AG10803 (cell line): ENCODE results near the gene ZFX.
A peak's percentile ranks its signal among the peaks of the same experiment; 100 is the strongest.

Source experiments
- DNase-seq: peaks from one replicate; pipeline ENCODE4 v3.0.0; 2010; ENCODE audit warnings: low read depth
- H3K4me3 ChIP-seq: 2 replicates; pipeline ENCODE4 v1.5.1; 2011; ENCODE audit warnings: mild to moderate bottlenecking, low read length, control low read depth
- TF ChIP-seq, protein P1 (sequence below): conservative IDR thresholded peaks from 2 replicates; pipeline ENCODE4 v1.5.1; 2011; ENCODE audit warnings: mild to moderate bottlenecking, low read length, control low read depth, inconsistent platforms

Gene ZFX

DNA sequence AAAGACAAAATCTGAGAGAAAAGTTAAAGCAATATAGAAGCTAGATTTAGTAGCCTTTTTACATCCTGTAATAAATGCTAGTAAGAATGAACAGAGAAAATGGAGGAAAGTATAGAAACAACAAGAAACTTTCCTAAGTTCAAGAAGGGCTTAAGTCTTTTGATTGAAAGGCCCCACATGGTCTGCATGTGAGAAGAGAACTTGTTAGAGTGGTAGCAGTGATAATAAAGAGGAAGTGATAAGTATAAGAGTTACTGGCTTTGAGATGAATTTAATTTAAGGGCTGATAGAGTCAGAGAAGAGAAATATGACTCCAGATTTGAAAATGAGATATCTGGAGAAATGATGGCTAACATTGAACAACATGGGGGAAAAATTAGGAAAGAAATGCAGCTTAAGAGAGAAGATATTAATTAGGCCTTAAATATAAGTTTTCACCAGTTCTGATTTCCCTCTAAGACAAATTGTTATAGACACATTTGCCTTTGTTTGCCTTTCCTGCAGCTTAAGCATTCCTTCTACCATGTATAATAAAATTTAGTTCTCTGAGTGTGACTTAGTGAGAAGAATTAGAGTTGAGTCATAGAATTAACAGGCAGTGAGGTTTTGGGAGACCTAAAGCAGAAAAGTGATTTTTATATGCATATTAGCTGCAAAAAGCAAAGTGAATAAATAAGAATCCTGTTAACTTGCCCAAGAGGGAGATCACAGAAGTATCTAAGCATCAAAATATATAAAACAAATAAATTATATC is 18.4 kb downstream of the ZFX start:
- TF ChIP-seq, protein P1, sequence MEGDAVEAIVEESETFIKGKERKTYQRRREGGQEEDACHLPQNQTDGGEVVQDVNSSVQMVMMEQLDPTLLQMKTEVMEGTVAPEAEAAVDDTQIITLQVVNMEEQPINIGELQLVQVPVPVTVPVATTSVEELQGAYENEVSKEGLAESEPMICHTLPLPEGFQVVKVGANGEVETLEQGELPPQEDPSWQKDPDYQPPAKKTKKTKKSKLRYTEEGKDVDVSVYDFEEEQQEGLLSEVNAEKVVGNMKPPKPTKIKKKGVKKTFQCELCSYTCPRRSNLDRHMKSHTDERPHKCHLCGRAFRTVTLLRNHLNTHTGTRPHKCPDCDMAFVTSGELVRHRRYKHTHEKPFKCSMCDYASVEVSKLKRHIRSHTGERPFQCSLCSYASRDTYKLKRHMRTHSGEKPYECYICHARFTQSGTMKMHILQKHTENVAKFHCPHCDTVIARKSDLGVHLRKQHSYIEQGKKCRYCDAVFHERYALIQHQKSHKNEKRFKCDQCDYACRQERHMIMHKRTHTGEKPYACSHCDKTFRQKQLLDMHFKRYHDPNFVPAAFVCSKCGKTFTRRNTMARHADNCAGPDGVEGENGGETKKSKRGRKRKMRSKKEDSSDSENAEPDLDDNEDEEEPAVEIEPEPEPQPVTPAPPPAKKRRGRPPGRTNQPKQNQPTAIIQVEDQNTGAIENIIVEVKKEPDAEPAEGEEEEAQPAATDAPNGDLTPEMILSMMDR, result no peak
- H3K4me3 ChIP-seq, result no peak overlapping the region
- no peak for DNase-seq

DNA sequence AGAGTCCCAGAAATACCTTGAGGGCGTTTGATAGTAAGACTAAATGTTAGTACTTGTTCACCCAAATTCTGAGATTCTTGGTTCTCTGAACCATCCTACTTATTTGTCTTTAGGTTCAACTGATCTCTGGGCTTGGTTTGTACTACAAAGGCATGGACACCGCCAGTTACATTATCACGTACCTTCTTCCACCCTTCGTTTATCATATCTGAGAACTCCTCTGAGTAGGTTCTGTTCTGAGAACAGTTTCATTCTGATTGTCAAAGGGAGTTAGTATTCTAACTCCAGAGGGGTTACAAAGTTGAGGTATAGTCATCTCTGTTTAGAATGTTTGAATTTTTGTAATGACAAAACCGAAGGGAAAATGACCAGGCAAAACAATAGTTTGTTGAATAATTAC is 19.3 kb downstream of the ZFX start:
- H3K4me3 ChIP-seq, result no peak overlapping the region
- TF ChIP-seq, protein P1, result no peak
- no peak for DNase-seq

DNA sequence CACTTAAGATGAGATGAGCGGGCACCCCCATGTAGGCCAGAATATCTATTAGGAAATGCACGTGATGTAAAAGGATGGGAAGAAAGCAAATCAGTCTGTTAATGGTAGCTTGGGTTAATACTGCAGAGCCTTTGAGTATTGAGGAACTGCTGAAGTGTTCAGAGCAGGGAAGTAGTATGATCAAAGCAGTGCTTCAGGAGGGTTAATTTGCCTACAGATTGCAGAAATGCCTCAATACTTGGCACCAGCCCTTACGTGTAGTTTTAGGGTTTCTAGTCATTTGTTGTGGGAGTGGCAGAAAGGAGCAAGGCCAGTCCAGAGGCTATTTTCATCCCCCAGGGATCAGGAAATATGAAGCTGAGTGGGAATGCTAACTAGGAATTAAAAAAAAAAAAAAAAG is 19.7 kb downstream of the ZFX start:
- H3K4me3 ChIP-seq, result no peak overlapping the region
- DNase-seq, result peak; percentile 45
- TF ChIP-seq, protein P1, result no peak

DNA sequence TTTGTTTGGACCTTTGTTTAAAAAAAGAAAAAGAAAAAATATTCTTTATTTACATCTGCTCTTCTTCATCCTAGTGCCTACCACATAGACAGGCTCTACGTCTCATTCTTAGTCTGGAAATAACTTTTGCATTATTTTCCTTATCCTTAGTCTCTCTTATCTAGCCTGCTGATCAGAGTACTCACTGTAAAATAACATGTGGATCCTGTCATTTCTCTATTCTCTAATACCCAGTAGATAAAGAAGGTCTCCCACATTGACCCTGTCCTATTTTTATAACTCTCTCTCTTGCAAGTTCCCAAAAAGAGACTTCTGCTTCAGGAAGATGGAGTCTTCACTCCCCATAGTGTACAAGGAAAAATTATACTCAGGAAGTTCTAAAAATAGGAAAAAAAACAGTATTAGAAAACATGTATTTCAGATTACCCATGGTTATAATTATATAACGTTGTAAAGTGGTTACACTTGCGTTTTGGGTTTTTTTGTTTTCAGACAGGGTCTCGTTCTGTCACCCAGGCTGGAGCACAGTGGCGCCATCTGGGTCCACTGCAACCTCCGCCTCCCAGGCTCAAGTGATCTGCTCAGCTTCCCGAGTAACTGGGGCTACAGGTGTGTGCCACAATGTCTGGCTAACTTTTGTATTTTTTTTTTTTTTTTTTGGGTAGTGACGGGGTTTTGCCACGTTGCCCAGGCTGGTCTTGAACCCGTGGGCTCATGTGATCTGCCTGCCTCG is 23.8 kb downstream of the ZFX start:
- no peak for DNase-seq
- TF ChIP-seq, protein P1, result no peak
- no peak overlapping the region for H3K4me3 ChIP-seq

DNA sequence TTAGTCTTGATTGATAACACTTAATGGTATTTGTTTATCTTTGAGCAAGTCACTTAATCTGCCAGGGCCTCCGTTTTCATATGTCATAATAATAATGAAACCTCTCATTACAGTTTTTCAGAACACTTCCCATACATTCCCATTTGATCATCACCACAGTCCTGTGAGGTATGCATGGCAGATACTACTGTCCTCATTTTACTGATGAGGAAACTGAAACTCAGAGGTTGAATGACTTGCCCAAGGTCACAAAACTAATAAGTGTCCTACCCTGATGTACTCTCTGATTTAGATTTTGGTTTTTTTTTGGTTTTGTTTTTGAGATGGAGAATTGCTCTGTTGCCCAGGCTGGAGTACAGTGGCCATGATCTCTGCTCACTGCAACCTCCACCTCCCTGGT is 25.7 kb downstream of the ZFX start:
- TF ChIP-seq, protein P1, result no peak
- DNase-seq, result no peak
- no peak overlapping the region for H3K4me3 ChIP-seq

DNA sequence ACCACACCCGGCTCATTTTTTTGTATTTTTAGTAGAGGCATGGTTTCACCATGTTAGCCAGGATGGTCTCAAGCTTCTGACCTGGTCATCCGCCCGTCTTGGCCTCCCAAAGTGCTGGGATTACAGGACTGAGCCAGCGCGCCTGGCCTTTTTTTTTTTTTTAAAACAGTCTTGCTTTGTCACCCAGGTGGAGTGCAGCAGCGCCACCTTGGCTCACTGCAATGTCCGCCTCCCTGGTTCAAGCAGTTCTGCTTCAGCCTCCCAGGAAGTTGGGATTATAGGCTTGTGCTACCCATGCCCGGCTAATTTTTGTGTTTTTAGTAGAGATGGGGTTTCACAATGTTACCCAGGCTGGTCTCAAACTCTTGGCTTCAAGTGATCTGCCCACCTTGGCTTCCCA is 28.9 kb downstream of the ZFX start:
- TF ChIP-seq, protein P1, result no peak
- H3K4me3 ChIP-seq, result no peak overlapping the region
- DNase-seq, result no peak

DNA sequence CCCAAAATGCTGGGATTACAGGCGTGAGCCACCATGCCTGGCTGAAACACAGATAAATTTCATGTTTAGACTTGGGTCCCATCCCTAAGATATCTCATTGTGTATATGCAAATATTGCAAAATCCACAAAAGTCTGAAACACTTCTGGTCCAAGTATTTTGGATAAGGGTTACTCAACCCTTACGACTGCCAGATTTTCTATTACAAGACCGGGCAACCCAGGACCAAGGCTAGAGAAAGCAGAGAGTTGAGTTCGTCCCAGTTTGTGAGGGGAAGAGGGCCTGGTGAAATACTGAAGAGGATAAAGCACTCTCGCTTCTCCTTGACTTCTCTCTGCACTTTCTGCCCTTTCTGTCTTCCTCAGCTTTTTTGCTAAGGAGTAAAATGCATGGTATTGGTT is 34.5 kb downstream of the ZFX start:
- TF ChIP-seq, protein P1, result no peak
- peak; percentile 7 for DNase-seq

More for the DNA sequence above, 34.5 kb downstream of the ZFX start:
- no peak overlapping the region for H3K4me3 ChIP-seq
